GM18951 (cell line): ENCODE measurements around the gene ANKHD1.
"Not testable (repeated sequence)": the region's sequence is repeated elsewhere in the genome, so short reads cannot be mapped to it uniquely, and the experiment has no call there.

Experiments used
- POLR2A ChIP-seq: IDR thresholded peaks from 4 replicates; pipeline ENCODE4 v1.6.1; 2011; ENCODE audit warnings: mild to moderate bottlenecking; ENCODE audit not compliant: insufficient read length, insufficient read depth; ENCODE audit errors: extremely low read depth
- in situ Hi-C: fragments of 300-500 bp; cut with MboI; formaldehyde crosslinking; loops from one replicate; pipeline ENCODE4 v1.12.0; 2022; ENCODE audit warnings: low sequenced_read_pairs, mixed read lengths, inconsistent platforms; ENCODE audit not compliant: unreplicated experiment

ANKHD1 gene

GRCh38 chr5:140481758-140482157, 80.1 kb downstream of the ANKHD1 start:
- in situ Hi-C loops, result no loop called here

GRCh38 chr5:140483055-140483454, 81.4 kb downstream of the ANKHD1 start:
- no peak for TF ChIP-seq POLR2A
- in situ Hi-C loops, result no loop called here

More at GRCh38 chr5:140481758-140482157, 80.1 kb downstream of the ANKHD1 start:
- TF ChIP-seq POLR2A, result no peak

GRCh38 chr5:140488141-140488540, 86.5 kb downstream of the ANKHD1 start:
- in situ Hi-C loops, result not testable (repeated sequence)

- TF ChIP-seq POLR2A, result no peak
- in situ Hi-C loops, result no loop called here
Observed at GRCh38 chr5:140488914-140489313, 87.3 kb downstream of the ANKHD1 start.

GRCh38 chr5:140497897-140498296, 96.3 kb downstream of the ANKHD1 start:
- in situ Hi-C loops, result no loop called here
- TF ChIP-seq POLR2A, result no peak

GRCh38 chr5:140498591-140498990, 97.0 kb downstream of the ANKHD1 start:
- TF ChIP-seq POLR2A, result no peak
- in situ Hi-C loops, result no loop called here

- no peak for TF ChIP-seq POLR2A
- in situ Hi-C loops, result no loop called here
Observed at GRCh38 chr5:140502834-140503233, 101.2 kb downstream of the ANKHD1 start.

- TF ChIP-seq POLR2A, result no peak
- in situ Hi-C loops, result no loop called here
Observed at GRCh38 chr5:140509898-140510297, 108.3 kb downstream of the ANKHD1 start.

GRCh38 chr5:140513124-140513523, 111.5 kb downstream of the ANKHD1 start:
- TF ChIP-seq POLR2A, result no peak
- in situ Hi-C loops, result no loop called here

GRCh38 chr5:140524003-140524402, 122.4 kb downstream of the ANKHD1 start:
- in situ Hi-C loops, result no loop called here

GRCh38 chr5:140540227-140540626, 138.6 kb downstream of the ANKHD1 start:
- TF ChIP-seq POLR2A, result no peak
- in situ Hi-C loops, result no loop called here

More at GRCh38 chr5:140524003-140524402, 122.4 kb downstream of the ANKHD1 start:
- no peak for TF ChIP-seq POLR2A

GRCh38 chr5:140542972-140543371, 141.3 kb downstream of the ANKHD1 start:
- TF ChIP-seq POLR2A, result no peak
- in situ Hi-C loops, result no loop called here

- in situ Hi-C loops, result no loop called here
- TF ChIP-seq POLR2A, result no peak
Observed at GRCh38 chr5:140544986-140545385, 143.4 kb downstream of the ANKHD1 start.

- no peak for TF ChIP-seq POLR2A
- in situ Hi-C loops, result no loop called here
Observed at GRCh38 chr5:140545606-140546005, 144.0 kb downstream of the ANKHD1 start.

GRCh38 chr5:140546851-140547507, 145.3 kb downstream of the ANKHD1 start:
- in situ Hi-C loops, result no loop called here
- no peak for TF ChIP-seq POLR2A
